ENCODE results near the gene MAML3. TPM values are rescaled to one million over a fixed set of nuclear protein-coding genes. Genes with fewer than 3 reads are reported as not detected.

The MAML3 gene
- total and polyA plus RNA-seq, 8 donors = 1.7 to 20.3 (median 8.4) TPM

GRCh38 chr4:140116442-140117104, 37.4 kb downstream of the MAML3 start:
- Histone ChIP-seq H3K27me3 (no peaks in the 10 kb centered on the region), H3K4me3 (no peak overlapping the region), H3K27ac (no peak overlapping the region), H3K9me3 (no peaks in the 10 kb centered on the region), H3K36me3 (no peaks in the 10 kb centered on the region), H3K4me1 (peaks cover 0 to 39% (median 14%) of the 10 kb centered on the region in 4 donors)
- no peak for TF ChIP-seq POLR2AphosphoS5 (IDR thresholded peaks at IDR 0.05)
- no peak for TF ChIP-seq POLR2A (IDR thresholded peaks at IDR 0.05)
- no peak for TF ChIP-seq EP300 (IDR thresholded peaks at IDR 0.05)
- no peak for TF ChIP-seq CTCF (IDR thresholded peaks at IDR 0.05)
- intact Hi-C loops (cut with DNase I; ENCODE audit: low total_unique reads) = no loop called here
- no peak for DNase-seq
- WGBS, 5 donors = 58 to 77% (median 68%) methylated on average over 4 of the region's 4 CpGs

GRCh38 chr4:140115140-140115539, 38.8 kb downstream of the MAML3 start:
- no peak for DNase-seq
- intact Hi-C loops (cut with DNase I; ENCODE audit: low total_unique reads) = no loop called here

GRCh38 chr4:140113653-140114052, 40.3 kb downstream of the MAML3 start:
- DNase-seq = no peak
- Histone ChIP-seq H3K36me3 (no peaks in the 10 kb centered on the region), H3K9me3 (no peaks in the 10 kb centered on the region), H3K4me1 (peaks cover 0 to 57% (median 28%) of the 10 kb centered on the region in 4 donors), H3K27ac (peak overlapping the region in 2 of 5 donors; percentile 1 to 61), H3K27me3 (no peaks in the 10 kb centered on the region), H3K4me3 (no peak overlapping the region)
- TF ChIP-seq CTCF (IDR thresholded peaks at IDR 0.05) (no peak), POLR2A (IDR thresholded peaks at IDR 0.05) (no peak), EP300 (IDR thresholded peaks at IDR 0.05) (no peak), POLR2AphosphoS5 (IDR thresholded peaks at IDR 0.05) (no peak)
- WGBS, 5 donors = 21 to 58% (median 47%) methylated on average over 2 of the region's 2 CpGs
- intact Hi-C loops (cut with DNase I; ENCODE audit: low total_unique reads) = no loop called here

More at GRCh38 chr4:140115140-140115539, 38.8 kb downstream of the MAML3 start:
- no peaks in the 10 kb centered on the region for H3K27me3 ChIP-seq
- no peaks in the 10 kb centered on the region for H3K36me3 ChIP-seq
- TF ChIP-seq POLR2AphosphoS5 (IDR thresholded peaks at IDR 0.05) (no peak), EP300 (IDR thresholded peaks at IDR 0.05) (no peak), CTCF (IDR thresholded peaks at IDR 0.05) (no peak), POLR2A (IDR thresholded peaks at IDR 0.05) (no peak)
- no peak overlapping the region for H3K27ac ChIP-seq
- H3K4me1 ChIP-seq = peaks cover 0 to 42% (median 19%) of the 10 kb centered on the region in 4 donors
- H3K4me3 ChIP-seq = no peak overlapping the region
- H3K9me3 ChIP-seq = no peaks in the 10 kb centered on the region

GRCh38 chr4:140112576-140112975, 41.4 kb downstream of the MAML3 start:
- H3K4me3 ChIP-seq = no peak overlapping the region
- intact Hi-C loops (cut with DNase I; ENCODE audit: low total_unique reads) = no loop called here
- no peaks in the 10 kb centered on the region for H3K27me3 ChIP-seq
- no peak for TF ChIP-seq POLR2A (IDR thresholded peaks at IDR 0.05)
- no peak for TF ChIP-seq EP300 (IDR thresholded peaks at IDR 0.05)
- no peak for TF ChIP-seq POLR2AphosphoS5 (IDR thresholded peaks at IDR 0.05)
- TF ChIP-seq CTCF (IDR thresholded peaks at IDR 0.05) = no peak
- no peaks in the 10 kb centered on the region for H3K9me3 ChIP-seq
- no peak overlapping the region for H3K27ac ChIP-seq
- DNase-seq = no peak
- no peaks in the 10 kb centered on the region for H3K36me3 ChIP-seq
- 63 to 82% (median 70%) methylated on average over 2 of the region's 2 CpGs for WGBS, 5 donors
- peaks cover 0 to 65% (median 29%) of the 10 kb centered on the region in 4 donors for H3K4me1 ChIP-seq
